Activated CD4-positive, alpha-beta T cell treated with anti-CD3 and anti-CD28 coated beads, Interleukin-2, Interleukin-4, amounts not matched to agents 100 ng/mL and 50 ng/mL, durations not matched to agents 16 hours and 8 hours (primary cell): ENCODE measurements around the gene MAPK11.

Experiments
- DNase-seq: peaks from one replicate; pipeline ENCODE4 v3.0.0-alpha.2; 2020; ENCODE audit warnings: low spot score

MAPK11 gene

GRCh38 chr22:50293441-50294318 is 23.5 kb upstream of the MAPK11 start:
- no peak for DNase-seq

- no peak for DNase-seq
These were observed 22.7 kb upstream of the MAPK11 start for GRCh38 chr22:50292643-50293440.

DNA sequence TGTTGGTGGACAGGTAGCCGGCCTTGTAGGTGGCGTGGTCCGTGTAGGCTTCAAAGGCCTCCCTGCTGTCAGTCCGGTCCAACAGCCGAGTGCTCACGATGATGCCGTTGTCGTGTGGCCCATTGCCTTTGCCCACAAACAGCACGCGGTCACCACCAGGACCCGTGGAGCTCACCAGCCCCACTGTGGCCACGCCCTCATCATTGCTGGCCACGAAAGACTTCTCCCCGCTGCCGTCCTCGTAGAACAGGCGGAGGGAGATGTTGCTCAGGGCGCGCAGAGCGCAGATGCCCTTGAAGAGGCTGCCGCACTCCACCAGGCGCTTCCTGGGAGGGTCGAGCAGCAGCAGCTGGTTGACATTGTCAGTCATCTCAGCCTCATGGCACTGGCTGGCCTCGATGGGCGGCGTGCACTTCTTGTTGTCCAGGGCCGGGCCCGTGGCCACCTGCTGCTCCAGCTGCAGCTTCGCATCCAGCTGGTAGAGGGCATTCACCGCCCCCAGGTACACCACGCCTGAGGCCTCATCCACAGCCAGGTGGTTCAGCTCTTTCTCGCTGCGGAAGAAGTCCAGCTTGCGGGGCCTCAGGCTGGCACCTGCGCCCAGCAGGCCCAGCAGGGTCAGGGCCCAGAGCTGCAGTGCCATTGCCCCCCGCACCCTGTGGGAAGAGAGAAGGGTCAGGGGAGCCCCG is 19.9 kb upstream of the MAPK11 start:
- DNase-seq: no peak

DNA sequence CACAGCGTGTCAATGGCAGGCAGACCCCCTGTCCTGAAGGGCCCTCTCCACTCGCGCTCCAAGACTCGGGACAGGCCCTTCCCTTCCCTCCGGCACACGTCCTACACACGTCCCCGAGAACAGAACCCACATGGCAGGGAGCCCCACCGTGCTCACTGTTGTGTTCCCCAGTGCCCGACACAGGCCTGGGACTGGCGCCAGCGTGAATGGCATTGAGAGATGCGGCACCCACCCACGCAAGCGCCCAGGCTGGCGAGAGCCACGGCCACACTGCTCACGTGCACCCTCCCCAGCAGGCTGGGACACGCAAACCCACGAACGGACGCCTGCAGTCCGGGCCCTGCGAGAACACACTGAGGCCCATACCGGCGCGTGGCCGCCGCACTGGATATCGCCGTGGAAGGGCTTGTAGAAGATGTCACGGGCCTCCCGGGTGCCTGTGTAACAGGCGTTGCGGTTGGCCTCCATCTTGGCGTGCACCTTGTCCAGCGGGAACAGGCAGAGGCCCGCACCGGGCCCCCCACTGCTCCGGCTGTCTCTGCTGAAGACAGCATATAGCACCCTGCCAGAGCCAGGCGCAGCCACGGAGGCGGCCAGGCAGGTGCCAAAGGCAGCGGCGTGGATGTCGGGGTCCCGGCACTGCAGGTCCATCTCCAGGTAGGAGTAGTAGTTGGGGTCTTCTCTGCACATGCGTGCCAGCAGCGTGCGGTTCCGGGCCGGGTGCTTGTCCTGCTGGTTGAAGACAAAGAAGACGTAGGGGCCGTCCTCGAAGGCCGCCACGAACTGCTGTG is 19.2 kb upstream of the MAPK11 start:
- DNase-seq: no peak

- no peak for DNase-seq
These were observed 17.6 kb upstream of the MAPK11 start for GRCh38 chr22:50287731-50288130.

DNA sequence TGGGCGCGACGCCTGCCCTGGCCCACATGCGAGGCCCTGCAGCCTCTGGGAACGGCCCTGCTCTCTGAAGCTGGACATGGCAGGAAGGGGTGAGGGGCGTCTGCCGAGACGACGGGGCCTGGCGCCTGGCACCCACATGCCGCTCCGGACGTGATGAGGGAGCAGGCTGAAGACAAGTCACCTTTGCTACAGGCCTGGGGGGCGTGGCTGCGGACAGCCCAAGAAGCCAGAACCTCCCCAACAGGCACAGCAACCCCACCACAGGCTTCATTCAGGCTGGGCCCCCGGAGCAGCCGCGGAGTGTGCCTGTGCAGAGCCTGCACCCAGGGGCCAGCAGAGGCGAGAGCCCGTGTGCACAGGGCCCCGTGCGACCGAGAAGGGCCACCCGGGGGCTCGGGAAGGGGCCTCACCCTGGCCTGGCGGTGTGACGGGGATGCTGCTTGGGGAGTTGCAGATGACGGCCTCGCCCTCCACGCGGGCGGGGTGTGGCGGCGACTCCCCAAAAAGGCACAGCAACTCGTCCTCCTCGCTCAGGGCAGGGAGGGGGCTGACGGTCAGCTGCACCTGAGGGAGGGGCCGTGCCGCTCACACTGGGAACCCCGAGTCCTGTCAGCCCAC is 16.6 kb upstream of the MAPK11 start:
- no peak for DNase-seq

DNA sequence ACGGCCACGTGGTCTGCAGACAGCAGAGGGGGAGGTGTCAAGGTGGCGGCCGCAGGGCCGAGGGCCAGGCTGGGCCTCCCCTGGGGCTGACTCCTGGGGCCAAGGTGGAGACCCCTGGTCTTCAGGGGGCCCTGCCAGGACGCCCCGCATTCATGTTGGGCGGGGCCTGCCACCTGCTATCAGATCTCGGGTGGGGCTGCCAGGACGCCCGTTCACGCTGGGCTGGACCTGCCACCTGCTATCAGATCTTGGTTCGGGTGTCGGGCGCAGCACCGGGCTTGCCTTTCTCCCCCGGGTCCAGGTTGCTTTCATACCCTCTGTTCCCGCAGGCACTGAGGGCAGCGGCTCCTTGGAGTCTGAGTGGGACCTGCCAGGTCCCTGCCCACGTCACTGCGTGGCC is 16.1 kb upstream of the MAPK11 start:
- no peak for DNase-seq

DNA sequence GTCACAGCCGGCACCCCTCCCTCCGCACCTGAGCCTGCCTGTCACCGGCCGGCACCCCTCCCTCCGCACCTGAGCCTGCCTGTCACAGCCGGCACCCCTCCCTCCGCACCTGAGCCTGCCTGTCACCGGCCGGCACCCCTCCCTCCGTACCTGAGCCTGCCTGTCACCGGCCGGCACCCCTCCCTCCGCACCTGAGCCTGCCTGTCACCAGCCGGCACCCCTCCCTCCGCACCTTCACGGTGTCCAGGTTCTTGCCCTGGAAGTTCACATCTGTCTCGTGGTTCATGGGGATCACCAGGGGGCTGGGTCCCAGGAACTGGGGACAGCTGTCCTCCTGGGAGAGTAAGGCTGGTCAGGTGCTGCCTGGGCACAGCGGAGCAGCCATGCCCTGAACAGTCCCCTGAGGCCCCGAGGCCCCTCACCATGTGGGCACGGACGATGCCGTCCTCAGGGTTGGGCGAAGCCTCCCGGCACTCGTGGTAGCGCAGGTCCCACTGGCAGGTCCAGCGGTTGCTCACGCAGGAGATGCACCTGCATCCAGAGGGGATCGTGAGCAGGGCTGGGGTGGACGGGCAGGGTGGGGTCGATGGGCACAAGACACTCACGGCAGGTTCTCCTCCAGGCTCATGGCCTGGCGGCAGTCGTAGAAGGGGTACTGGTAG is 15.5 kb upstream of the MAPK11 start:
- DNase-seq: no peak

DNA sequence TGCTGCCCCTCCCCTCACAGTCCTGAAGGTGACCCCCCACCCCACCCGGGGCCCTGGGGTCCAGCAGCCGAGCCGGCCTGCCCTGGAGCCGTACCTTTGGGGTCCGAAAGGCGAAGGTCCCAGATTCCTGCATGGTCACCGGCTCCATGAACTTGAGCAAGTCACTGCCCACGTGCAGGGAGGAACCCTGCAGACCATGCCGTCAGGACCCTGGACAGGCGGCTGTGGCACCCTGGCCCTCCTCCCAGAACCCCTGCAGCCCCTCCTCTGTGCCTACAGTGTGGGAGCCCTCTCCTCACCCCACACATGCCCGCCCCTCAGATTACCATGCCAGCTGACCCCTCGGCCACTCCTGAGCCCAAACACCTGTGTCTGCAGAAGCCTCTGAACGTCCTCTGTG is 14.3 kb upstream of the MAPK11 start:
- no peak for DNase-seq

- no peak for DNase-seq
These were observed 13.6 kb upstream of the MAPK11 start for GRCh38 chr22:50283821-50284220.

DNA sequence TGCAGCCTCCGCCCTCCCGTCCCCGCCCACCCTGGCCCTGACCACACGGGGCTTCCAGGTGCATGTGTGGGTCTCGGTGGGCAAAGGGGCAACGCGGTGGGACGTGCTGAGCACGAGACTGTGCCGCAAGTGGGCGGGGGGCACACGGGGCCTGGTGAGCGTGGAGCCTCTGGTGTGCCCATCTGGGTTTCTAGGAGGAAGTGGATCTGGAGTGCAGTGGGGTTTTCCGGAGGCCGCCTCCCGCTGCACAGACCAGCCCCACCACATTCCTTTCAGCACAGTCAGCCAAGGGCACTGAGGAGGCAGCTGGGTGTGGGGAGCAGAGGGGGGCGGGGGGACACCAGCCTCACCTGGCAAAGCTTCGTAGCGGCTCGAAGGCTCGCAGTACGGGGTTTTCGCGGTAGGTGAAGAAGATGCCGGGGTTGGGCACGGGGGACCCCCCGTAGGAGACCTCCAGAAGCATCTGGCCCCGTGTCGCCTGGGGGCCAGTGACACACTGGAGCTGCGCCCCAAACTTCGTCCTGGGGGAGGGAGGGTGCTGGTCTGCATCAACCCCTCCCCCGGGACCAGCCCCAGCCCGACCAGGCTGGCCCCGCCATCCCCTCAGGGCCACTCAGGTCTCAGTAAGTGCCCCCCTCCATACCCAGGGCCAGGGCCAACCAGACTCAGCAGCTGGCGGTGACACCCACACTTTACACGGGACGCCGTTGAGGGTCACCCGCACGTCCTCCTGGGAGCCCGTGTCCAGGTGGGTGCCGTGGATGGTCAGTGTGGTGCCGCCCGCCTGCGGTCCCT is 12.4 kb upstream of the MAPK11 start:
- DNase-seq: no peak

- DNase-seq: no peak
These were observed 11.8 kb upstream of the MAPK11 start for GRCh38 chr22:50281957-50282356.

DNA sequence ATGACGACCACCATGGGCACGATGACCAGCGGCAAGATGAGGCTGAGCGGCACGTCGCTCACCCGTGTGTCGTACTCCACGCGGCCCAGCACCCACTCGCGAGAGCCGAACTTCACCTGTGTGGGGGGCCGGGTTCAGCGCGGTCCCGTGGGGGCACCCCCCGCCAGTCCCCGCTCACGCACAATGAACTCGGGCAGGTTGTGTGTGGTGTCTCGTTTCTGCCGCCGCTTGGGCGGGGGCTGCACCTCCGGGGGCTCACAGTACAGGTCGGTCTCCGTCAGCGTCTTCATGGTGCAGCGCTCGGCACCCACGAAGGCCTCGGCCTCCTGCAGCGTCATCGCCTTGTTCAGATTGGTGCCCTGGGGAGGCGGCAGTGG is 11.2 kb upstream of the MAPK11 start:
- DNase-seq: no peak

- no peak for DNase-seq
These were observed 10.7 kb upstream of the MAPK11 start for GRCh38 chr22:50280708-50281383.

GRCh38 chr22:50280022-50280707 is 10.0 kb upstream of the MAPK11 start:
- DNase-seq: no peak

DNA sequence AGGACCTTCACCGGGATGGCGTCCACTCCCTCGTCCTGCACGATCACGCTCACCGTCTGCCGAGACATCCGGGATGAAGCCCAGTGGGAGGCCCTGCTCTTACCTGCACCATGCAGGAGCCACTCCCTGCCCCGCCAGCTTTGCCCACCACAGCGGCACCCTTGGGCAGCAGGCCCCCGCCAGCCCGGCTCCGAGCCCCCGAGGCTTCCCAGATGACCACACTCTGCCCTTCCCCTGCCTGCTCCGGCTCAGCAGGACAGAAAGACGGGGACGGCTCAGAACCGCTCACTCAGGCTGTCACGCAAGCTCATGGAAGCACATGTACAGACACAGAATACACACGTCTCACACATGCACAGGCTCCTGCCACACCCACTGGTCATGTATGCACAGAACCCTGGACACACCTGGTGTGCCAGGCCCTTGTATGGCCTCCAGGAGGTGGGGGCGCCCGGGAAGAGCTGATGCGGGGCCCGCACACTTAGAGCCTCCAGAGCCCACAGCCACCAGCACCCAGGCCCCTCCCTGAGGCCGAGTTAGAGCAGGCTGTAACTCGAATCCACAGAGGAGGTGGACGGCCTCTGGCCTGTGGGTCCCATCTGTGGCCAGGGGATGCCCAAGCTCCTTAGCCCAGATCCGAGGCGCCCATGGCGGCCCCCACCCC is 8.9 kb upstream of the MAPK11 start:
- DNase-seq: no peak

- DNase-seq: no peak
These were observed 8.3 kb upstream of the MAPK11 start for GRCh38 chr22:50278461-50278860.

DNA sequence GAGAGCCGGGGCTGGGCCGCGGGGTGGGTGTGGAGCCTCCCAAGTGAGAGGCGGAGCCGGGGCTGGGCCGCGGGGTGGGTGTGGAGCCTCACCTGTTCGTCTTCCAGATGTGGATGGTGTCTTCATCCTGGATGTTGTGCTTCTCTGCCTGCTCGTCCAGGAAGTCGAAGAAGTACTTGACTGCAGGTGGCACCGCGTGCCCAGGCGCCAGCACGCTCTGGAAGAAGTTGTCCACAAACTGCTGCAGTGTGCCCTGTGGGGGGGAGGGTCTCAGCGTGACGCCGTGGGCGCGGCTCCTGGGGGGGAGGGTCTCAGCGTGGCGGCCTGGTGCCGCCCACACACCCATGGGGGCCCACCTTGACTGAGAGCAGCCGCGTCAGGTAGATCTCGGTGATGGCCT is 7.6 kb upstream of the MAPK11 start:
- no peak for DNase-seq
